HG02938 (cell line): ENCODE data around the gene GBA3.

Experiments used
- ATAC-seq: cut with Tn5 transposase; IDR thresholded peaks from one replicate; pipeline ENCODE4 v1.9.1; 2021; ENCODE audit warnings: mild to moderate bottlenecking, moderate library complexity; ENCODE audit not compliant: unreplicated experiment

Gene GBA3

DNA sequence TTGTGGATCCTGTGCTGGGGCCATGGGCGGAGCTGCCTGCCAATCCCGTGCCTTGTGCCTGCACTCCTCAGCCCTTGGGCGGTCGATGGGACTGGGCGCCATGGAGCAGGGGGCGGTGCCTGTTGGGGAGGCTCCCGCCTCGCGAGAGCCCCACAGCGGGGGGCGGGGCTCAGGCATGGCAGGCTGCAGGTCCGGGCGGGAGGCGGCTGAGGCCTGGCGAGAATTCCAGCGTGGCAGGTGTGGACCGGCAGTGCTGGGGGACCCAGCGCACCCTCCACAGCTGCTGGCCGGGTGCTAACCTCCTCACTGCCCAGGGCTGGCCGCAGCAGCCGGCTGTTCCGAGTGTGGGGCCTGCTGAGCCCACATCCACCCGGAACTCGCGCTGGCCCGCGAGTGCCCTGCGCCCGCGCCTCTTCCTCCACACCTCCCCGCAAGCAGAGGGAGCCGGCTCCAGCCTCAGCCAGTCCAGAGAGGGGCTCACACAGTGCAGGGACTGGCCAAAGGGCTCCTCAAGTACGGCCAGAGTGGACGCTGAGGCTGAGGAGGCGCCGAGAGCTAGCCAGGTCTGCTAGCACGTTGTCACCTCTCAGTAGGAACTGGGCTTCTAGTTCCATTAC lies 85.9 kb downstream of the GBA3 start:
- ATAC-seq: no peak

DNA sequence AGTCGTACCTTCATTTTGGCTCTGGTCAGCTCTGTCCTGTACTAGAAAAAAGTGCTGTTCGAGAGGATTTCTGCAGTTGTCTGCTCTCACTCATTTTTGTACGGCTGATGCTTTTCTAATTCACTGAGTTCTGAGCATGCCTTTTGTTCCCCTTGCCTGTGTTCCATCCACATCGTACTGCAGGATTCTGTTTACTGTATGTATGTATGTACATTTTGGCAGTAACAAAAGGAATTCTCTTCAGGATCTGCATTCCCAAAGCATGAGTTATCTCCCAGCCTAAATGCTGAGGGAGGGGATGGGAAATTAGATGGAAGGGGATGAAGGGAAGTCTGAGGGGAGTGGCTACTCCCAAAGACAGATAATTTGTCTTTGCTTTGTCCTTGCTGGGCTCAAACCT lies 87.6 kb downstream of the GBA3 start:
- ATAC-seq: no peak

DNA sequence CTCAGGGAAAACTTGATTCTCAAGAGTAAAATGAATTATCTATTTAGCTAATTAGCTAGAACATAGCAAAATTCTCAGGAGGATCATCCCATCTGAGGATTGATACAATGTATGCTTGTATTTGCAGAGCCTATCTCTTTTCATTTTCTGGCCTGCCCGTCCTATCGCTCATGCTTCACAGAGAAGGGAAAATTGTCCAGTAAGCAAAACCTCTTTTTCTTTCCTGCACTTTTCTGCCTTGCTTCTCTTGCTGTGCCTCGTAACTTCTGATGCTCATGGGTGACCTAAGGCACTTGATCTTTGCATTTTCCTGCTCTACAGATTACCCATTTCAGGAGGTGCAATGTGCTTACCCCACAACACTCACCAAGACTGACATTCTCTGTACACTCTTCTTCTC lies 88.1 kb downstream of the GBA3 start:
- ATAC-seq: no peak

DNA sequence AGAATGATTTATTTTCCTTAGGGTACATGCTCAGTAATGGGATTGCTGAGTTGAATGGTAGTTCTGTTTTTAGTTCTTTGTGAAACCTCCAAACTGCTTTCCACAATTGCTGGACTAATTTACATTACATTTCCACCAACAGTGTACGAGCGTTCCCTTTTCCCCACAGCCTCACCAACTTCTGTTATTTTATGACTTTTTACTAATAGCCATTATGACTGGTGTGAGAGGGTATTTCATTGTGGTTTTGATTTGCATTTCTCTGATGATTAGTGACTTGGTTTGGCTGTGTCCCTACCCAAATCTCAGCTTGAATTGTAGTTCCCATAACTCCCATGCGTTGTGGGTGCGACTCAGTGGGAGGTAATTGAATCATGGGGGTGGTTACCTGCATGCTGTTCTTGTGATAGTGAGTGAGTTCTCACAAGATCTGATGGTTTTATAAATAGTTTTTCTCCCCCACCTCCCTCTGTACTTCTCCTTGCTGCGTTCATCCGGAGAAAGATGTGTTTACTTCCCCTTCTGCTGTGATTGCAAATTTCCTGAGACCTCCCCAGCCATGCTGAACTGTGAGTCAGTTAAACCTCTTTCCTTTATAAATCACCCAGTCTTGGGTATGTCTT lies 95.1 kb downstream of the GBA3 start:
- no peak for ATAC-seq

DNA sequence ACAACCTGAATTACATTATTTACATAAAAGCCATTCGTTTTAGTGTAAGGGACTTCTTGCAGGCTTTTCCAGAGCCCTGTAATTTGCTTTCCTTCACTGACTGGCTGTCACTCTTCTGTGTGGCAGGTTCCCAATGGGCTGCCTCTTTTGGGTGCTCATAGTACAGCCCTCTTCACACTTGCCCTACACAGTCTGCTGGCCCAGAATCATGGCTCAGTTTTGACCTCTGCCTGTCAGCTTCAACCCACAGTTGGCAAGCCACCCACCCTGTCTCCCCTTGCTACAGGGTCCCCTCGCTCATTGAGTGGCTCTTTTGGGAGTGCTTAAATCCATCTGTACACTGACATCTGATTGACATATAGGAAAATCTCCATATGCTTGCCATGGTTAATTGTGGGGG lies 97.9 kb downstream of the GBA3 start:
- no peak for ATAC-seq

DNA sequence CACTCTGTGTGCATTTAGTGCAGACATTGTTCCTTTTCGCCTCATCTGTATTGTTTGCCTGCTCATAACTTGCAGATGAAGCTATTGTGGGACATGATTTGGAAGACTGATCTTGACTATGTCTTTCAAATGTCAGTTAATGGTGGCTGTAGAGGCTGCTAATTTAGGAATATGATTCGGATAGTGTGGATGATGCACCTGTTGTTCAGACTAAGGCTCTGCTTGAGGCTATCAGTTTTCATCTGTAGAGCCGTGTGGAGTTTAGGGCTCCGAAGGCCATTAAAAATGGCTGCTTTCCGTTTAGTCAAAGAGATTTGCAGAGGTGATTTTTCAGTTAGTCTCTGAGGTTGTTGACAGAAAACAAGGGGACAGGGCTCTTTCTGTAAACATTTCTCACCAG lies 102.0 kb downstream of the GBA3 start:
- no peak for ATAC-seq

DNA sequence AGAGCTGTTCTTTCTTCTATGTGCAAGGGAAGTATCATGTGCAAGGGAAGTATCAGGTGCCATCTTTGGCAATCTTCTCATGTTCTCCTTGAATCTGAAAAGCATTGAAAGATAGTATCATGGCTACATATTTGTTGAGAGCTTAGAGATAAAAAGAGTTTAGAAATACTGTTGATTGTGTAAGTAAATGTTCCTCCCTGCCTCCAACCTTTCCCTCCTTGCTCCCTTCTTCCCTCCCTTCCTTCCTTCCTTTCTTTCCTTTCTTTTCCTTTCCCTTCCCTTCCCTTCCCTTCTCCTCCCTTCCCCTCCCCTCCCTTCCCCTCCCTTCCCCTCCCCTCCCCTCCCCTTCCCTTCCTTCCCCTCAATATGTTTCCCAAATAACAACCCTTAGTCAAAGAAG lies 108.7 kb downstream of the GBA3 start:
- ATAC-seq: no peak

DNA sequence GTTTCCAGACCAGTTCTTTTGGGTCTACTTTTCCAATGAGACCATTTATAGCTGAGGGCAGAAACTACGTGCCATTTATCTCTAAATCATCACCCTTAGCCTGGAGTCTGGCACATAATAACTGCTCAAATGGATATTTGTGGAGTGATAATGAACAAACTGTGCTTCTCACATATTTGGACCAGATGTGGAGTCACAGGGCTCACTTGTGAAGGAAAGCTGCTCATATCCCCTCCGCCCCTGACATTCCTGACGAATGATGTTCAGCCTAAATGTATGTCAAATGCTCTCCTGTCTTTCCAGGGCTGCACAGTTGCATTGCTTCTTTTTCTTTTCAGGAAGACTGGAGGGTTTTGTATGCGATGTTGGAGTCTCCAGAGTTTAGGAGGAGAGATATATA lies 110.1 kb downstream of the GBA3 start:
- no peak for ATAC-seq

DNA sequence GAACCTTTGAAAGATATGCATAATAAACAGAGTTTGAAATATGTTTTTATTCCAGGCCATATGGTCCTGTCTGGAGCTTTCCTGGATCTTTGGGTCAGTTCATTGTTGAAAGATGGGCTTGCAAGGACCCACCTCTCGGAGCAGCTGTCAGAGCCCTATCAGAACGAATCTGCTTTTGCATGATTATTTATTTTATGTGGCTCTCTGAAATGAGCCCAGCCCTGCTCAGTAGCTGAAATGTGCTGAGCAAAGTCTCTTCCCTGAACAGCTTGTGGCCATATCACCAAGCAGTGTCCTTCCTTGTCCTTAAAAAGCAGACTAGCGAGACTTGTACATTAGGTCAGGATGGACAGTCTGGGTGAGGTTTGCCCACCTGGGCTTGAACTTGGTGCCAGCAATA lies 110.8 kb downstream of the GBA3 start:
- ATAC-seq: no peak

DNA sequence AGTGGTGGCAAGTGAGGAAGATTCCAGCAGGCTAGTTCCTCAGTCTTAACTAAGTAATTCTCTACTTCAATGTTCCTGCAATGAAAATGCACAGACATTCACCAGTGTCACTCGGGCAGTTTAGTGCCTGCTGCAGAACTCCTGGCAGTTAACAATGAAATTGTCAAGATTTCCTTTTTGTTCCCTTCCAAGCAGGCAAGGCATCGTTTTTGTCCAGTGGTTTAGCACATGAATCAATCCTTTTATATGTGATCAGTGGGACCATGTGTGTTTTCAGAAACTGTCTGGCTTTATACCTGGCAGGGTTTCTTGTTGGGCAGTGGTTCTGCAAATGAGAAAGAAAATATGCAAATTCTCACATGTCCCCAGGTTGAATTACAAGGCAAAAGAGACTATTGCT lies 122.2 kb downstream of the GBA3 start:
- ATAC-seq: no peak

DNA sequence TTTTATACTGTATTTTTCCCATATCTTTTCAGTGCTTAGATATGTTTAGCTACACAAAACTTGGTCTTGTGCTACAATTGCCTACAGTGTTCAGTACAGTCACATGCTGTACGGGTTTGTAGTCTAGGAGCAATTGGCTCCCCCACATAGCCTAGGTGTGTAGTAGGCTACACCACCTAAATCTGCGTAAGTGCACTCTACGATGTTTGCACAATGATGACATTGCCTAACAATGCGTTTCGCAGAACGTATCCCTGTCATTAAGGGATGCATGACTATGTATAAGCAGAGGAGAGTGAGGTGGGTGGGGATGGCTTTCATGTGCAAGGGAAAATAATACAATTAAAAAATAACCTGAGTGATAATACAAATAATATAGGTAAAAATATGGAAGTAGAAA lies 131.4 kb downstream of the GBA3 start:
- no peak for ATAC-seq

DNA sequence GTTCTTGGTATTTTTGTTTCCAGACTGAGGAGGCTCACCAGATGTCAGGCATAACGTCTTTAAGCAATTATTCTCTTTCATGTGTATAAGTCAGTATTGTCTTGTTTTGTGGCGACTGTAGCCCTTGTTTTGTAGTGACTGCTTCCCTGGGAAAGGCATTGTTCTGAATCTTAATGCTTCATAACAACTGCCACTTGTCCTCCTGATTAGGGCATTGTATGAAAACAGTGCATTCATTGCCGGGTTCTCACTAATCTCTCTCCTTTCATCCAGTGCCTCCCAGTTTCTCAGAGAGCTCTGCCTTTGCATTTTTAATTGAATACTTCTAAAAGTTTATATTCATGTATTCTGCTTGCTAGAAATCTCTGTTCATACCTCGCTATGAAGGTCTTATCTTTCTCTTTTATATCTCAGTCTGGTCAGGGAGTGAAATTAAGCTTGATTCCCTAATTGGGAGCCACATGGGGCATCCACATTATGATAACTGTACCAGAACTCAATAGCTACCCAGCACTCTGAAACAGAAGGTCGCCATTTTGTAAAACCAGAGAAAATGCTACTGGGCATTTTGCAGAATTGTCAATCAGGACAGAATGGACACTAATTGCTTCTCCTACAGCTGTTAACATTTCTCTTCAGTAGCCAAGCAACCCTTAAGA lies 149.8 kb downstream of the GBA3 start:
- ATAC-seq: no peak

DNA sequence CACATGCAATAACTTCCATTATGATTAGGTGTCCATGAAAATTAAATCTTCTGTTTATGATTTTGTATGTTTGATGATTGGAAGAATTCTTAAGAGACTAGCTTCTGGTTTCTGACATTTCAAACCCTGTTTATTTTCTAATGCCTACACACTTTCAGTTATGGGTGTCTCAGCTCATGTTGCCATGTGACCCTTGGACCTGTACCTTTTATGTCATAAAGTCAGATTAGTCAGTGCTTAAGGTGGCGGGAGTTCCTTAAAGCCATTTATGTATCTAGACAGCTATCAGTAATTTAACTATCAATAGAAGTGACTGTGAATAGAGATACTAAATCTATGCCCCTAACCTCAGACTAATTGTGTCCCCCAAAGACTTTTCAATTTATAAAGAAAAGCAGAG lies 155.6 kb downstream of the GBA3 start:
- no peak for ATAC-seq

DNA sequence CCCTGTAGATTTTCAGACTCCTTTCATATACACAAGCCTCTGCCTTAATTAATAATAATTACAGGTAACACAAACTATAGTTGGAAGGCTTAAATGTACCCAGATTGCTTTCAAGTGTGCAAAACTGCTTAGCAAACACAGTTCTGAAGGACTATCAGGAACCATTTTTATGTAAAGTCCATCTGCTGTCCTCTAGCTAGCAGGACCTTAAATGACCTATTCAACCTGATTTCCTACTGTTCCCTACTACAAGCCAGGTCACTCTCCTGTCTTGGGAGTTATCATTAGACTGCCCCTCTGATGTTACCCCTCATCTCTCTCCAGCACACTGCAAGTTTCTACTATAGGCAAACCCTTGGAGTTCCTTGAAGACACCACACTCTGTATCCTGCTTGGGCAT lies 157.3 kb downstream of the GBA3 start:
- ATAC-seq: no peak

DNA sequence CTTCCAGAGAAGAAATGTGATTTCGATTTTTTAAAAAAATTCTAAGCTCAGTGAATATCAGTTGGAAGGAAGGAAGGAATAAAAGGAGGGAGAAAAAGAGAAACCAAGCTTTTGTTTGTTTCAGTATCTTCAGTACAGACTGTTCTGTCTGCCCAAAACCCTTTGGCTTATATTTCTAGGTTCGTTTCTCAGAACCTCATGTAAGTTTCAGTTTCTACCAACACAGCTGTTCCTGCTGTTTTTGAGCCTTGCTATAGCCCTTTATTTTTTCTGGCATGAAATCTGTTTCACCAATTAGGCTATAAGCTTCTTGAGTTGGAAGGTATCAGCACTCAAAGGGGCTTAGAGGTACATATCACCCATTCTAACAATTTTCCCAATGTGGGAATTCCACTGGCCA lies 157.9 kb downstream of the GBA3 start:
- peak; percentile 99 for ATAC-seq

DNA sequence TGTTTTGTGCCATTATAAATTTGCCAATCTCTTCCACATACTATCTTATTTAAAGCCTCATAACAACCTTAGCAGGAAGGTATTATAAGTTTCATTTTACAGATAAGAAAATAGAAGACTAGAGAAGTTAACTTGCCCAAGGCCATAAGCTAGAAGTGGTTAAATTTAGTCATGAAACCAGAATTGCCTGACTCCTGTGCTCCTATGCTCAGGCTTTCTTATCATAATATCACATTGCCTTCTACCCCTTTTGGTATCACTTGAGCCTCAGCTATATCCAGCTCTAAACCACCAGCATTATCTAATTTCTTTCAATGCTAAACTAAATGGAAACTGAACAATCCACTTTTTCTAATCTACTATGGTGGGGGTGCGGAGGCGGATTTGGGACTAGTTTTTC lies 164.7 kb downstream of the GBA3 start:
- ATAC-seq: no peak

DNA sequence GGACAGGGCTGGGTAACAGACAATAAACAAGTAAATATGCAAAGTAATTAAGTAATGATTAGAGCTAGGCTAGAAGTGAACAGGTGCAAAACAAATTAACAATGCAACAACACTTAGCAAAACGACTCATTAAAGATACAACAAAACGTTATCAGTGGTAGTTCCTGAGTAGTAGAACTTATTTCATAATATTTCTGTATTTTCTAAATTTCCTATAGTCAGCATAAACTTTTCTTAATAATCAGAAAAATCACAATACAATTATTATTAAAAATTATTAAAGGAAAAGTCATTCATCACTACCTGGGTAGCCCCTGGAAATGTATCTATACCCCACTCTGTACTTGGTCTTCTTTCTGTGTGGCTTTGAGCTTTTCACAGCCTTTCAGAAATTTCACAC lies 166.6 kb downstream of the GBA3 start:
- ATAC-seq: no peak
